ENCODE results near the gene PCDHB5.
"Not testable (repeated sequence)": the region's sequence is repeated elsewhere in the genome, so short reads cannot be mapped to it uniquely, and the experiment has no call there.

Gene PCDHB5

GRCh38 chr5:141180313-141180712 is 45.3 kb downstream of the PCDHB5 start:
- CTCF ChIA-PET = no interaction called here
- POLR2A ChIA-PET = no interaction called here
- no peak for DNase-seq (ENCODE audit: low read depth, low spot score)
- H3K4me3 ChIP-seq (ENCODE audit: low read depth, low read length) = no peak overlapping the region
- TF ChIP-seq CTCF (IDR thresholded peaks at IDR 0.05; ENCODE audit: insufficient read depth, low read length, missing control alignments) = no peak

GRCh38 chr5:141182248-141182647 is 47.2 kb downstream of the PCDHB5 start, which contains the start of gene PCDHB16:
PCDHB16 (plus strand) TSS chr5:141182387; CDS start chr5:141182560, 173 bp downstream.
- TF ChIP-seq CTCF (IDR thresholded peaks at IDR 0.05; ENCODE audit: insufficient read depth, low read length, missing control alignments) = no peak
- ChIA-PET POLR2A (no interaction called here), CTCF (interaction anchor here (0.8 to 1.9 kb wide), 6 partner anchors 8 to 386 kb away, joined by 3 to 11 read pairs (median 4); partner anchors contain the start of gene PCDHB7)
- H3K4me3 ChIP-seq (ENCODE audit: low read depth, low read length) = peak within 1 kb of the TSS; percentile 23; the same call in 1 of the 2 replicates
- no peak for DNase-seq (ENCODE audit: low read depth, low spot score)

GRCh38 chr5:141184117-141184855 is 49.3 kb downstream of the PCDHB5 start:
- POLR2A ChIA-PET; DNase-seq (ENCODE audit: low read depth, low spot score): not testable (repeated sequence)
- CTCF ChIA-PET = interaction anchor here (0.9 kb wide), 1 partner anchor 383 kb away, joined by 3 read pairs; no protein-coding TSS in a partner anchor

GRCh38 chr5:141186897-141187512 is 52.0 kb downstream of the PCDHB5 start, which contains the start of gene PCDHB9:
PCDHB9 (plus strand) TSS chr5:141187161; CDS start chr5:141187319, 158 bp downstream.
- POLR2A ChIA-PET = no interaction called here
- DNase-seq (ENCODE audit: low read depth, low spot score) = no peak
- H3K4me3 ChIP-seq (ENCODE audit: low read depth, low read length) = no peak within 1 kb of the TSS
- peak; percentile 0 for TF ChIP-seq CTCF (IDR thresholded peaks at IDR 0.05; ENCODE audit: insufficient read depth, low read length, missing control alignments)
- CTCF ChIA-PET = interaction anchor here (0.7 to 1.6 kb wide), 3 partner anchors 10 to 377 kb away, joined by 4 to 5 read pairs (median 5); no protein-coding TSS in a partner anchor

More at GRCh38 chr5:141184117-141184855, 49.3 kb downstream of the PCDHB5 start:
- not testable (repeated sequence) for H3K4me3 ChIP-seq (ENCODE audit: low read depth, low read length)

Measured in AG04449 (cell line).